Measurements from ENCODE around the gene CPB1.
A peak's percentile ranks its signal among the peaks of the same experiment; 100 is the strongest.

CPB1 gene

GRCh38 chr3:148881286-148881685 lies 53.7 kb downstream of the CPB1 start:
- FAIRE-seq (no peak), DNase-seq (ENCODE audit: low spot score) (no peak)

GRCh38 chr3:148882288-148882687 lies 54.7 kb downstream of the CPB1 start:
- FAIRE-seq (no peak), DNase-seq (ENCODE audit: low spot score) (no peak)

DNA sequence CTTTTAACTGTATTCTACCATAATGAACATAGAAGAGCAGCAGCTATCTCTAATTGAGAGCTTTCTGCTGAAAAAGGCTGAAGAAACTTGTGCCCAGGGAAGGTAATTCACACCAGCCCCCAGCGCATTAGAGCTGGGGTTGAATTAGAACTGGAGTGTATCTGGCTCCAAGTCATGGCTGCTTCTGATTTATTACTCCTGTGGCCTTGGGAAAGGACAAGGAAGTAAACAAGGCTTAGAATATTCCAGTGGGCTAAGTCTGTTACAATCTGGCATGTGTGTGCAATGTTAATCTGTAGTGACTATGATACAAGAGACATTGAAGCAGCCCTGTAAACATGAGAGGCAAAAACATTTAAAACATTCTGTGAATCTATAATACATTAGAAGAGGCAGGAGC lies 55.6 kb downstream of the CPB1 start:
- DNase-seq (ENCODE audit: low spot score) (no peak), FAIRE-seq (no peak)

GRCh38 chr3:148884261-148884660 lies 56.6 kb downstream of the CPB1 start:
- DNase-seq (ENCODE audit: low spot score) (no peak), FAIRE-seq (no peak)

- FAIRE-seq (no peak), DNase-seq (ENCODE audit: low spot score) (no peak)
Measured at GRCh38 chr3:148889828-148890227, 62.2 kb downstream of the CPB1 start.

DNA sequence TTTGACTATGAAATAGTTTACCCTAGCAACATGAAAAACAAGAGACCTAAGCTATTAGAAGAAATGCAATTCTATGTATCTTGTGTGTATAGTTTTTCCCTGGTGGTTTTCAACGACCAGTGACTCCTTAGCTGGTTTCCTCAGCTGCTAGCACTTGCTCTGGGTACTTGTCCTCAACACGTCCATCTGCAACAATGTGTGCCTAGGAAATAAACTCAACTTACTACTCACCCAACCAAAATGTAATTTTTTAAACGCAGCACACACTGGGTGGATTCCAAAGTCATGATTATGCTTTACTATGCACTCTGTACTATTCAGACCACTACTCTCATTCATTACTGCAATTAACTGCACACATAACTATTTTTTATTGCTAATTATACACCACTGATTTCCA lies 68.5 kb downstream of the CPB1 start:
- DNase-seq (ENCODE audit: low spot score) (no peak), FAIRE-seq (no peak)

- peak; percentile 10 for DNase-seq (ENCODE audit: low spot score)
- FAIRE-seq, result no peak
Measured at GRCh38 chr3:148901987-148902791, 74.6 kb downstream of the CPB1 start.

- FAIRE-seq (no peak), DNase-seq (ENCODE audit: low spot score) (peak; percentile 8)
Measured at GRCh38 chr3:148903022-148903442, 75.4 kb downstream of the CPB1 start.

GRCh38 chr3:148903941-148904340 lies 76.3 kb downstream of the CPB1 start:
- FAIRE-seq, result no peak
- DNase-seq (ENCODE audit: low spot score), result no peak

DNA sequence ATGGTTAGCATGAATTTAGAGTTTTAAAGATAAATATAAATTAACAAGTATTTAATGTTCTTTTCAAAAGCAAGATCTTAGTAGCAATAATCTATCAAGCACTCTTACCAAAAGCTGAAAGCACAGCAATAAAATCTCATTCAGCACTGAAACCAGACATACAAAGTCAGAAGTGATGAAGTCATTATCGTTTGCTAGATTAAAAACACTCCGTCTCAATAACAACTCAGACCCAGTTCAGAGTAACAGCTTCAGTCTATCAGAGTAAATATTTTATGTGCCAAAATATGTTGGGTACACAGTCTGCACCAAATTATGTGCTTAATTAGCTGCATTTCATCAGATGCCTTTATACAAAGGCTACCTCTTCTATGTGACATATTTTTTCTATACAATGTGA lies 79.1 kb downstream of the CPB1 start:
- FAIRE-seq, result no peak
- no peak for DNase-seq (ENCODE audit: low spot score)

Data from urothelium cell line (cell line).